NT2/D1 (cell line): ENCODE measurements around the gene PNMA5.

ENCODE experiments used
- YY1 ChIP-seq: IDR thresholded peaks from 2 replicates; pipeline ENCODE4 v1.6.1; 2011; ENCODE audit not compliant: insufficient read length, insufficient read depth
- ZNF274 ChIP-seq: IDR thresholded peaks from 2 replicates; pipeline ENCODE4 v1.6.1; 2011; ENCODE audit warnings: mild to moderate bottlenecking, low read depth, low read length

- TF ChIP-seq YY1 = no peak
- no peak for TF ChIP-seq ZNF274
Observed at GRCh38 chrX:152943826-152944225, 50.1 kb downstream of the PNMA5 start.
